Hypothalamus (tissue), 51 donors: Measurements from ENCODE around the gene SBK3.
"Not testable (repeated sequence)": the region's sequence is repeated elsewhere in the genome, so short reads cannot be mapped to it uniquely, and the experiment has no call there.

Source experiments
- DNase-seq, 51 donors: peaks; one replicate each; lab custom pipeline; 2025; lab: John Stamatoyannopoulos, UW

The SBK3 gene

DNA sequence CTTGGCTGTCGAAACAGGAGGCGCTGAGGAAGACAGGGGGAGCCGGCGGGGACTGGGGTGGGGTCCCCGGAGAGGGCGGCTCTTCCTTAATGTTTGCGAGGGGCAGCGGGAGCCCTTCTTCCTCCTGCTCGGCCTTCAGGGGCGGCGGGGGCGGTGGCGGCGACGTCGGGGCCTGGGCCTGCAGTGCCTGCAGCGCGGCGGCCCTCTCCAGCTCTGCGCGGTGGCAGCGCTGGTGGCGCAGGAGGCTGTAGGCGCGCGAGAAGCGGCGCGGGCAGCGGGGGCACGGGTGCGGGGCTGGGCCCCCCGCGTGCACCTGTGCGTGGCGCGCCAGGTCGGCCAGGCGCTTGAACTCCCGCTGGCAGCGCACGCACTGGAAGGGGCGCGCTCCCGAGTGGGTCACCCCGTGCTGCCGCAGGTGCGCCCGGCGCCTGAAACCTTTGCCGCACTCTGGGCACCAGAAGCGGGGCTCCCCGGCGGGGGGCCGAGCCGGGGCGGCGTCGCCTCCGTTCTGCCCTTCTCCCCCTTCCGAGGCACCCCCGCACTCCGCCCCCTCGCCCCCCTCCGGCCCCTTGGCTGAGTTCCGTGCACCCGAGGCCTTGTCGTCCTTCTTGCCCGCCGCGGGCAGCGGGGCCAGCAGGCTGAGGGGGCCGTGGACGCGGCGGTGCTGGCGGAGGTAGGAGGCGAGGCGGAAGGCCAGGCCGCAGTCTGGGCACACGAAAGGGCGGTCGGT, 32.9 kb upstream of the SBK3 start:
- no peak for DNase-seq

DNA sequence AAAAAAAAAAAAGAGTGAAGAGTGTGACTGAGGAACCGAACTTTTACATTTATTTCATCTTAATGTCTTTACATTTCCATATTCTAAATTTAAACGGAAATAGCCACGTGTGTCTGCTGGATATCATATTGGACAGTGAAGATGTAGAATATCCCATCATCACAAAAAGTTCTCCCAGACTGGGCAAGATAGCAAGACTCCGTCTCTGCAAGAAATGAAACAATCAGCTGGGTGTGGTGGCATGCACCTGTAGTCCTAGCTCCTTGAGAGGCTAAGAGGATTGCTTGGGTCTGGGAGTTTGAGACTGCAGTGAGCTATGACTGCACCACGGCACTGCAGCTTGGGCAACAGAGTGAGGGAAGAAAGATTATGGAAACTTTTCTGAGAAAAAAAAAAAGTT, 31.4 kb upstream of the SBK3 start:
- no peak for DNase-seq

DNA sequence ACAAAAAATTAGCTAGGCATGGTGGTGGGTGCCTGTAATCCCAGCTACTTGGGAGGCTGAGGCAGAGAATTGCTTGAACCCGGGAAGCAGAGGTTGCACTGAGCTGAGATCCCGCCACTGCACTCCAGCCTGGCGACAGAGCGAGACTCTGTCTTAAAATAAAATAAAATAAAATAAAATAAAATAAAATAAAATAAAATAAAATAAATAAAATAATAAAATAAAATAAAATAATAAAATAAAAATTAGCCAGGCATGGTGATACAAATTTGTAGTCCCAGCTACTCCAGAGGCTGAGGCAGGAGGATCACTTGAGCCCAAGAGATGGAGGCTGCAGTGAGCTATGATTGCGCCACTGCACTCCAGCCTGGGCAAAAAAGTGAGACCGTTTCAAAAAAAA, 28.6 kb upstream of the SBK3 start:
- DNase-seq = not testable (repeated sequence)

DNA sequence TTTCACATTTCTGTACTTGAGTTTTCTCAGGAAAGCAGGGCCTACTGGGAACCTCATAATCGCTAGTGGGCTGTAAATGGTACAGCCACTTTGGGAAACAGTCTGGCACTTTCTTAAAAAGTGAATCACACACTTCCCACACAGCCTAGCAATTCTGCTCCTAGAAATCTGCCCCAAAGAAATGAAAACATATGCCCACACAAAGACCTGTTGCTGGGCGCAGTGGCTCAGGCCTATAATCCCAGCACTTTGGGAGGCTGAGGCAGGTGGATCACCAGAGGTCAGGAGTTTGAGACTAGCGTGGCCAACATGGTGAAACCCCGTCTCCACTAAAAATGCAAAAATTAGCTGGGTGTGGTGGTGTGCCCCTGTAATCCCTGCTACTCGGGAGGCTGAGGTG, 24.1 kb upstream of the SBK3 start:
- not testable (repeated sequence) for DNase-seq

DNA sequence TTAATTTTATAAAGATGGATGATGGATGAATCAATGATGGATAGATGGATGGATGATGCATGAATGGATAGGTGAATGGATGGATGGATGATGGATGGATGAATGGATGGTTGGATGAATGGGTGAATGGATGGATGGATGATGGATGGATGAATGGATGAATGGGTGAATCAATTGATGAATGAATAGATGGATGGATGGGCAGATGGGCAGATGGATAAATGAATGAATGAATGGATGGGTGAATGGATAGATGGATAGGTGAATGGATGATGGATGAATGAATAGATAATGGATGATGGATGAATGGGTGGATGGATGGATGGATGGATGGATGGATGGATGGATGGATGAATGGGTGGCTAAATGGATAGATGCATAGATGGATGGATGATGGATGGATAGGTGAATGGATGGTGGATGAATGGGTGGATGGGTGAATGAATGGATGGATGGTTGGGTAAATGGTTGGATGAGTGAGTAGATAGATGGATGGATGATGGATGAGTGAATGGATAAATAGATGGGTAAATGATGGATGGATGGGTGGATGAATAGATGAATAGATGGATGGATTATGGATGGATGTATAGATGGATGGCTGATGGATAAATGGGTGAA, 22.5 kb upstream of the SBK3 start:
- DNase-seq = no peak

DNA sequence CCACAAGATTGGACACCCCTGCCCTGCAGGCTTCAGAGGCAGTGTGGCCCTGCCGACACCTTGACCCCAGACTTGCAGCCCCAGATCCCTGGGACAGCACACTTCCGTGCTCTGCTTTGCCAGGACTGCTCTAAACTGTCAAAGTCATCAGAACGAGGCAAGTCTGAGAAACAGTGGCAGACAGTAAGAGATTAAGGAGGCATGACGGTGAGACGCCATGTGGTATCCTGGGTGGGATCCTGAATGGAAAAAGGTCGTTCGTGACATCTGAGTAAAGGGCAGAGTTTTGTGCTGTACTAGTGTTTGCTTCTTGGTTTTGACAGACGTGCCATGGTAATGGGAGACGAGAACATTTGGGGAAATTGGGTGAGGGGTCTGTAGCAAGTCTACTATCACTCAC, 21.5 kb upstream of the SBK3 start:
- DNase-seq = no peak

DNA sequence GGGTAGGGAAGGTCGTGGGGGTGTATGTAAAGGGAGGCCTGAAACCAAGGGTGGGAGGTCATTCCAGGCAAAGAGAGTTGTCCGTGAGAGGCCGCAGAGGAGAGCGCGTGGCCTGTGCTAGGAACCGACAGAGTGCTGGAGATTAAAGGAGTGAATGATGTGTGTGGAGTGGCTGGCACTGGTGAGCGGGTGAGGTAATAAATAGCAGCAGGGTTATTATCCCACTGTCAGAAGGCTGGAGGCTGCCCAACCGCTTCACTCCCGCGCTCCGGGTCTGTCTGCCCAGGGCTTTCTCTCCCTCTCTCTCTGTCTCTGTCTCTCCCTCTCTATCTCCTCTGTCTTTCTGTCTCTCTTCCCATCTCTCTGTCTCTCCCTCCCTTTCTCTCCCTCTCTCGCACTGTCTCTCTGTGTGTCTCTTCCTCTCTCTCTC, 17.9 kb upstream of the SBK3 start:
- peak in 2 of 51 donors; percentile 7 to 10 for DNase-seq

DNA sequence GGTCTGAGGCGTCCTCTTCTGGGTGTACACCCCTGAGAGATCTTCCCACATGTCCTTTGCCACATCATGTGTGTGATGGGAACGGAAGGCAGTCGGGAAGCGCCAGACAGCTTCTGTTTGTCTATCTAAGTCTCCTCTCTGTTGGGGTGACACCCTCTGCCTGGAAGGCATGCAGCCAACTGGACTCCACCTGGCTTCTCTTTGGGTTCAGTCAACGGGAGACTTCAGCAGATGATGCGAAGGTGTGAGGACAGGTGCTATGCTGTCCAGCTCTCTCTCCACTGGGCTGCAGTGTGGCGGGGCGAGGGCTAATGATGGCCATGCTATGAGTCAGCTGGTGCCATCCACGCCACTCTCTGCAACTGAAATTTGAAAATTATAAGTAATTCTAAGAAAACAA, 14.3 kb upstream of the SBK3 start:
- no peak for DNase-seq

DNA sequence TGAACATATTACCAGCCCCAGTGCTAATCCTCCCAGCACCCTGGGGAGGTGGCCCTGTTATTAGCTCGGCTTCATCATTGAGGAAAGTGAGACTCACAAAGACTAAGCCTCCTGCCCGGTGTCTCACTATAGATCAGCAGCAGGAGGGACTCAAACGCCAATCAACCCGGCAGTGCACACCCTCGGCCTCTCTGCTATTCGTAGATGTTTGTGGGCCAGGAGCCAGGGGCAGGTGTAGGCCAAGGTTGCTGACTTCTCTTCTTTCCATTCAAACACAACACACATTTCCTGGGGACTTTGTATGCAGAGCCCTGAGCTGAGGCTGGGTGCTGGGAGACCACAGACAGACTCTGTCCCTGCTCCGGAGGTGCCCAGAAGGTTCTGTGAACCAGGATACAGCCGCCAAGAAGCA, 9.4 kb upstream of the SBK3 start:
- no peak for DNase-seq

DNA sequence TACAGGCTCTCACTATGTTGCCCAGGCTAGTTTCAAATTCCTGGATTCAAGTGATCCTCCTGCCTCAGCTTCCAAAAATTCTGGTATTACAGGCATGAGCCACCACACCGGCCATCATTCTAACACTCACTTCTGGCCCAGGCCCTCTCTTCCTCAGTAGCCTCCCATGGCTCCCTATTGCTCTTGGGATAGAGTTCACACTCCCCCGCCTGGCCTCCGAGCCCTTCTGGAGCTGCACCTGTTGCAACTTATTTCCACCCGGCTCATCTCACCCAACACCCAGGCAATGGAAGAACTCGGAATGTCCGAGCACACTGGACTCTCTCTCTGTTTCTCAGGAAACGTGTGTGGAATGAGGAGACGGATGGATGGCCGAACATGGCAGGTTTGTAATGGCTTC, 9.0 kb upstream of the SBK3 start:
- DNase-seq = no peak

DNA sequence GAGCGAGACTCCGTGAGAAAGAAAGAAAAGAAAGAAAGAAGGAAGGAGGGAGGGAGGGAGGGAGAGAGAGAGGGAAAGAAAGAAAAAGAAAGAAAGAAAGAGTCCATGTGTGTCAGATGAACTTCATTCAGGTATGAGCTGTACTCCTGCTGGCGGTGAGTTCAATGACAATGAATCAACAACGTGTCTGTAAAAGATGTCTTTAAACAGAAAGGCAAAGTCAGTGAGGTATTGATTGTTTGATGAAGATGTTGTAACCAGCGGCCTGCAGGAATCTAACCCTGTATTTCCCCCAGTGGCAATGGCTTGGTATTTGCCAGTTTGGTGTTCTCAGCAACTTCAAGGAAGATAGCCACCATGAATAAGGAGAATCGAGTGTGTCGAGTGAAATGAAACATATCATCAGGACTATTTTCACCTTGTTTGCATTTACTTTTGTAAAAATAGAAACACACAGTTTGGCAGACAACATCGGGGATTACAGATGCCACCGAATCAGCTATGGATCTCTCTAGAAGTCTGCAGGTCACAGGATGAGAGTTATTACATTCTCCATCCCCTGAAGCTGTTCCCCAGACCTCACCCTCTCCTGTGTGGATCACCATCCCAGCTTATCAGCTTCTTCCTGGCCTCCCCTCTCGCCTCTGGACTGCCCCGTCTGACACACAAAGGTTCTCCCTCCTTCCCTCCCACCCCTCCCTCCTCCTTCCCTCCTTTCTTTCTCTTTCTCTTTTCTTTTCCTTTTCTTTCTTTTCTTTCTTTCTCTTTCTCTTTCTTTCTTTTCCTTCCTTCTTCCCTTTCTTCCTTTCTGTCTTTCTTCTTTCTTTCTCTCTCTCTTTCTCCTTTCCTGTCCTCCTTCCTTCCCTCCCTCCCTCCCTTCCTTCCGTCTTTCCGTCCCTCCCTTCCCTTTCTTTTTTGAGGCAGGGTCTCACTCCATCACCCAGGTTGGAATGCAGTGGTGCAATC, 8.2 kb upstream of the SBK3 start:
- DNase-seq = no peak

DNA sequence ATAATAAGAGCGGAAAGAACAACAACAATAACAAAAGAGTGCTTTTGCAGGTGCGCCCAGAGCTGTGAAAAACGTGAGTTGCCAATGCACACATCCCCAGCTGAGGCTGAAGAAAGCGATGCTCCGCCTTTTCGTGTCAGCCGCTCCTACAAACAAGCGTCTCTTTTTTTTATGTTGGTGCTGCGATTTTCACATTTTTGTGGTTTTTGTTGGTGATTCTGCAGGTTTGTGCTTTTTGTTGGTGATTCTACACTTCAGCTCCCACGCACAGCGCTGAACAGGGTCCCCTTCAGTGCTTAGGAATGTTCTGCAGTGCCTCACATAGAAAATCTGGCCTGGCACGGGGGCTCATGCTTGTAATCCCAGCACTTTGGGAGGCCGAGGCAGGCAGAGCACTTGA, 7.3 kb upstream of the SBK3 start:
- DNase-seq = no peak

DNA sequence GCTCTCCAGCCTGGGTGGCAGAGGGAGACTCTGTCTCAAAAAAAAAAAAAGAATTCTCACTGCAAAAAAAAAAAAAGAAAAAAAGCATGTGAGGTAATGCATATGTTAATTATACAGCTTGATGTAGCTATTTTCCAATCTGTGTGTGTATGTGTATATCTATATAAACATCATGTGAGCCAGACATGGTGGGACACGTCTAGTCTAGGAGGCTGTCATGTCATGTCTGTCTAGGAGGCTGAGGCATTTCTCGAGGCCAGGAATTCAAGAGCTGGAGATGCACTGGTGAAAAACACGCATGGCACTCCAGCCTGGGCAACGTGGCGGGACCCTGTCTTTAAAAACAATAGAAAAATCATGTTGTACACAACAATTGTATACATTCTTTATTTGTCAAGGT, 6.9 kb upstream of the SBK3 start:
- DNase-seq = no peak

DNA sequence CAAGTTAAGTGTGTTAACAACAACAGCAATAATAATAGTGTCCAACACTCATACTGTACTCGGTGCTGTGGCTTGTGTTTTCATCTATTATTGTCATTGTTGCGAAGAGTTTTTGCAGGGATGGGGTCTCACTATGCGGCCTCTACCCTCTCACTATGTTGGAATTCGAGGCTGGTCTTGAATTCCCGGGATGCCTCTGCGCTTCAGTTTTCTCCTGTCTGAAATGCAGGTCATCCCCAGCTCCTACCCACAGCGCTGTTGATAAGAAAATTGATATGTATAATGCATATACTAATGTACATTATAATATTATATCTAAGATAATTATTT, 4.9 kb upstream of the SBK3 start:
- no peak for DNase-seq

DNA sequence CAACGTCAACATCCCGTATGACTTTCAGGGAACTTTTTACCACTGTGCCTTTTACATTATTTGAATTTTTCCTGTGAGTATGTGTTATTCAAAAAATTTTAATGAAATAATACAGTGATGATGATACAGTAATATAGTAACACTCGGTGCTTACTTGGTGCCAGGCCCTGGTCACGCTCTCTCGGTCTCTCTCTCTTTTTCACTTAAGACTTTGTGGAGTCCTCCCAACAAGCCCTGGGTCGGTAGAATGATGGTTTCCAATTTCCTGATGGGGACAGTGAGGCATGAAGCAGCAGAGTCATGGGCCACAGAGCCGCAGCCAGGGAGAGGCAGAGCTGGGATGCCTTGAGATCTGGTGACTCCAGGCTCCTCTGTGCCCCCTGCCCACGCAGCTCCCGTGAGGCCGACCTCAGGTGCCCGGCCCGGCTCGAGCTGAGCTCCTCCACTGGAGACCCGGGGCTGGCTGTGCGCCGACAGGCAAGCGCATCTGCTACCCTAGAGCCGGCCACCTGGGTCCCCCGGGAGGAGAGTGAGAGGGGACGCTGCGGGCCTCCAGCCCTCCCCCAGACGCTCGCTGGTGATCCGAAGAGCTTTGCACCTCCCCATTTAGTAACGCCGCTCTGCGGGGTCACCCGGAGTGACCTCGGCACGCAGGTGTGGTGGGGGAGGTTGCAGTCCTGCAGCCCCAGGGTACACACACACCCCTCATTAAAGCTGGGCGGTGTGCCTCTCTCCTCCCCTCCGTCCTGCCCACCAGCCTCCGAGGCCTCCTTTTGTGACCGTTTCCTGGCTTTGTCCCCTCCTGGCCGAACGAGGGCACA, 4.4 kb upstream of the SBK3 start:
- DNase-seq = no peak

DNA sequence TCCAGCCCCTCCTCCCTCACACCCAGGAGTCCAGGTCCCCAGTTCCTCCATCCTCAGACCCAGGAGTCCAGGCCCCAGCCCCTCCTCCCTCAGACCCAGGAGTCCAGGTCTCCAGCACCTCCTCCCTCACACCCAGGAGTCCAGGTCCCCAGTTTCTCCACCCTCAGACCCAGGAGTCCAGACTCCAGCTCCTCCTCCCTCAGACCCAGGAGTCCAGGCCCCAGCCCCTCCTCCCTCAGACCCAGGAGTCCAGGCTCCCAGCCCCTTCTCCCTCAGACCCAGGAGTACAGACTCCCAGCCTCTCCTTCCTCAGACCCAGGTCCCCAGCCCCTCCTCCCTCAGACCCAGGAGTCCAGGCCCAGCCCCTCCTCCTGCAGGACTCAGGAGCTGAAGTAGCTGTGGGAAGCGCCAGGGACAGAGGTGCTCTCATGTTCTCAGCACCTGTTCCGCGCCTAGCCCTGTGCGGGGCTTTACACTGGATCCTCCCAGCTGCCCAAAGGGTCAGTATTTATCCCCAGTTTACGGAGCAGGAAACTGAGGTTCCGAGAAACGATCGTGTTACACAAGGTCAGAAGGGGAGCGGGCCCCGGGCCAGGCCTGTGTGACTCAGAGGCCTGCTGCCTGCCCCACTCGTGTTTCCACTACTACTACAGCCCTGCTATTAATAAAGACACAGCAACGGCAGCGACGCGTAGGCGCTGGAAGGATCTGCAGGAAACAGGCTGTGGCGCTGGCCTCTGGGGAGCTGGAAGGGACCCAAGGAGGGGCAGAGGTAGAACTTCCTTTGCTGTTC, 1.7 kb upstream of the SBK3 start:
- peak in 5 of 51 donors; percentile 4 to 18 (median 10) for DNase-seq

DNA sequence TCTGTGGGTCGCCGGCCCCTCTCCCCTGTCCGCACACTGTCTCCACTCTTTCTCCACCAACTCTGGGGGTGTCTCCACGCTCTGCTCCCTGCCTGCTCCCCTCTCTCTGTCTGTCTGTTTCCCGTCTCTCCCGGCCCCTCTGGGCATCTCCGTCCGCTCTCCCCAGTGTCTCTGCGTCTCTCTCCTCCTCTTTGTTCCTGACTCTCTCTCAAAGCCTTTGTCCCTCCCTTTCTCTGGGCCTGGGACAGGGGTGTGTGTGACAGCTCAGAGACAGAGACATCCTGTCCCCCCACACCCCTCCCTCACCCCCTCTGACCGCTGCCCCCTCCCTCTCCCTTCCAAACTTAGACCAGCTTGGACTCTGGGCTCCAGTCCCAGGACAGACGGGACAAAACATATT, 668 bp upstream of the SBK3 start:
- DNase-seq = no peak

DNA sequence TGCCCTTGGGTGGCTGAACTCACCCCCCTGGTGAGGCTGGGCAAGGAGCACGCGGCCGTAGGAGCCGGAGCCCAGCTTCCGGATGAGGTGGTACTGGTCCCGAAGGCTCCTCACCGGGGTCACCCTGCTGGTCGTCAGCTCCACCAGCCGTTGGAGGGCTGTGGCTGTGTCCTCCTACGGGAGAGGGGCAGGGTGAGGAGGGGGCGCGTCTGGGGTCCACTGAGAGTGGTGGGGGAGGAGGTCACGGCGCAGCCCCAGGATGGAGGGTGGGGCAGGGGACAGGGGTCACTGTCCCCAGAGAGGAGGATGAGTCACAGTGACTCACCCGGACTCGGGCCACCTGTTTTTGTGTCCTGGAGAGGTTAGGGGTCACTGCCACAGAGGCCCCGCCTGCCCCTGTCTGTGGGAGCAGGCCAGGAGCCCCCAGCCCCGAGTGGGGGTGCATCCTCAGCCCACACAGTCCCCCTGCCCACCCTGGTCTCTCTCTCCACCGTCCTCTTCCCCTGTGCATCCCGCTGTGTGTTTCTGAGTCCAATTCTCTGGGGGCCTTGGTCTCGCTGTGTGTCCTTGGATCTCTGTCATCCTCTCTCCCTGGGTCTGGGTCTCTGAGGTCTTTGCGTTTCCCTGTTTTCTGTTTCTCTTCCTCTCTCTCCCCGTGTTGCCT, 435 bp downstream of the SBK3 start:
- DNase-seq = no peak

DNA sequence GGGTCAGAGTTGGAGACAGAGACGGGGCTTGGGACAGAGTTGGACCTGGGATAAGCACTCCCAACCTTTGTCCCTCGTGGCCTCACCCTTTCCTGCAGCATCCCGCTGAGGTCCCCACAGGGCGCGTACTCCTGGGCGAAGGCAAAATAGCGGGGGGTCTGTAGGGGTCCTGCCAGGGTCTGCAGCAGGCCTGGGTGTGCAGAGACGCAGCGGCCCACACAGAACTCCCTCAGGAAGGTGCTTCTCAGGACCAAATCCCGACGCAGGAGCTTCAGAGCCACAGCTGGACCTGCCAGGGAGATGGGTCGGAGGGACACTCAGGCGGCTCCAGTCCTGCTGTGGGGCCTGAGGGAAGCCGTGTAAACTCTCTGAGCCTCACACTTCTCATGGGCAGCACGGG, 1.3 kb downstream of the SBK3 start:
- DNase-seq = no peak
